Measurements from ENCODE around the gene PATE3.

Gene PATE3

DNA sequence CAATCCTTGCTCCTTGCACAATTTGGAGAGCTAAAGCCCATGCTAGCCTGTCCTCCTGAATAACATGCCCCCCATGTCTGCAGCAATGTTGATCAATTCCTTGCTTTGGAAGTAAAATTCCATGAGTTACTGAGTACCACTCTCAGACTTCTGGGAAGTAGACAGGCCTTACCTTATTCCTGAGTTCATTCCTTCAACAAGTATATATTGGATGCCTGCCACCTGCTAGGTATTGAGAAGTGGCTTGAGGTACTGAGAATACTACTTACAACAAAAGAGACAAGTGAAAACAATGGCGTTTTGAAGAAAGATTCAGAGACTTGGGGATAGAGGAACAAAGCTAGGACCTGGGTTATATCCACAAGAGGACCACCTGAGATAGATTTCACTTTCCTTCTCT, 21.7 kb upstream of the PATE3 start:
- TF ChIP-seq, protein P1, sequence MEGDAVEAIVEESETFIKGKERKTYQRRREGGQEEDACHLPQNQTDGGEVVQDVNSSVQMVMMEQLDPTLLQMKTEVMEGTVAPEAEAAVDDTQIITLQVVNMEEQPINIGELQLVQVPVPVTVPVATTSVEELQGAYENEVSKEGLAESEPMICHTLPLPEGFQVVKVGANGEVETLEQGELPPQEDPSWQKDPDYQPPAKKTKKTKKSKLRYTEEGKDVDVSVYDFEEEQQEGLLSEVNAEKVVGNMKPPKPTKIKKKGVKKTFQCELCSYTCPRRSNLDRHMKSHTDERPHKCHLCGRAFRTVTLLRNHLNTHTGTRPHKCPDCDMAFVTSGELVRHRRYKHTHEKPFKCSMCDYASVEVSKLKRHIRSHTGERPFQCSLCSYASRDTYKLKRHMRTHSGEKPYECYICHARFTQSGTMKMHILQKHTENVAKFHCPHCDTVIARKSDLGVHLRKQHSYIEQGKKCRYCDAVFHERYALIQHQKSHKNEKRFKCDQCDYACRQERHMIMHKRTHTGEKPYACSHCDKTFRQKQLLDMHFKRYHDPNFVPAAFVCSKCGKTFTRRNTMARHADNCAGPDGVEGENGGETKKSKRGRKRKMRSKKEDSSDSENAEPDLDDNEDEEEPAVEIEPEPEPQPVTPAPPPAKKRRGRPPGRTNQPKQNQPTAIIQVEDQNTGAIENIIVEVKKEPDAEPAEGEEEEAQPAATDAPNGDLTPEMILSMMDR (IDR thresholded peaks at IDR 0.05), result no peak

DNA sequence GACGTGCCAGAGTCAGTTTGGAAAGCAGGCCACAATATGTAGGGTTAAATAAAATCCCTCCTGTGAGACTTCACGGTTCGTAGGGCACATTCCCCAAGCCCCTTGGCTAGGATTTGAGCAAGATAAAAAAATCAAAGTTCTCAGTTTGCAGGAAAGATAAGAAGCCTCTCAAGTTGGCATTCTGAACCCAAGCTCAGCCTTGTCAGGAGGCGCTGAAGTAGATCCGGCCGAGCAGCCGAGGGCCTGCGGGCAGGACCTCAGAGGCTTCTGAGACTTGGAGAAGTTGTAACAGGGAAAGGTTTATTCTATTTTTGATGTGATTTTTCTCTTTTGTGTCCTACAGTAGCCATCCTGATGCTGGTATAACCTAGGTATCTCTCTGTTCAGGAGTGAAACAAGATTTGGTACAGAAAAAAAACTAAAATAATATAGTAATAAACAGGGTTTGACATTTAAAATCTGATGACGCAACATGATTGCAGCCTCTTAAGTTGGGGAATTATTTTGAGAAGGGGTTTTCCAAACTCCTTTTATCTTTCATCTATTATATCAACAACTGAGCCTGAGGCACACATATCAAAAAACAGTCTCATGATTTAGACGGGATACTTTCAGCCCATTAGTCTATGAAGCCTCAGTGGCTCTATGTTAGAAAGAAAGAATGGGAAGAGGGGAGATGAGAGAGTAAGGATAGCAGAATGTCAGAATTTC, 19.4 kb upstream of the PATE3 start:
- TF ChIP-seq, protein P1 (IDR thresholded peaks at IDR 0.05), result no peak

DNA sequence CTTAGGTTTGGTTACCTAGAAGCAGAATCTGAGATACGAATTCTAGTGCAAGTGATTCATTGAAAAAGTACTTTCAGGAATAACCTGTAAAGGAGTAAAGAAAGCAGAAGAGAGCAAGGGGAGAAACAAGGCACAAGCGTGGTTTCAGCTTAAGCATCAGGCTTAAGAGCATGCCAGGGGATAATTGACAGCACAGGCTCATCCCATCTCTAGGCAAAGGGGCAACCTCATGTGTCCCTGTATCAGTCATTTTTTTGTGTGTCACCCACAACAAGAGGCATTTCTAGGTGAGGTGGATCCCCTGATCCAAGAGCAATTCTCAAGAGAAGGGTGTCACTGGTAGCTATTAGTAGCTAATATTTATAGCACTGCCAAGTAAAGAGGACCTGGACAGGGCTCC, 17.3 kb upstream of the PATE3 start:
- TF ChIP-seq, protein P1 (IDR thresholded peaks at IDR 0.05), result no peak

DNA sequence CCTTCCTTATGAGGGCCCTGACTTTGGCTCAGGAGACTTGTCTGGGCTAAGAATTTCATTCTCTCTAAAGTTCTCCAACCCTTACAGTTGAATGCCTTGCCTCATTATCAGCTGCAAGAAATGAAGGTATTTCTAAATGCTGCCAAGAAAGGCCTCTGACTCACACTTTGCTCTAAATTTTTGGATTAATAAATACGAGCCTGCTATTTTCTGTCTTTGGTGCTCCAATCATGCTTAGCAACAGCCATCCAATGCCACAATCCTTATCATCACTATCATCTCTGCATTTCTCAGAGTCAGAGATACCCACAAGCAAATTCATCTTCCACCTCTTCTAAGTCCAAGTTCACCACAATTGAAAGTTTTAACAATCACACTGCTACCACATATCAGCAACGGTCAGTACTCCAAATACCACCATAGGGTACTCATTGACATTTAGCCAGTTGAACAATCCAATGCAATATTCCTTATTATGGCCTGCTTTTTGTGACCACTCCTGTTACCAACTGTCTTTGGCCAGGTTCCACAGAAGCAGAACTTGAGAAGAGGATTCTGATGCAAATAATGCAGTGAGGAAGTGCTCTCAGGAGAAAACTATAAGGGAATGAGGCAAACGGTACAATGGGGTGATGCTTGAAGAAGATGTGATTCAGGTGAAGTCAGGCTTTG, 15.0 kb upstream of the PATE3 start:
- TF ChIP-seq, protein P1 (IDR thresholded peaks at IDR 0.05), result no peak

DNA sequence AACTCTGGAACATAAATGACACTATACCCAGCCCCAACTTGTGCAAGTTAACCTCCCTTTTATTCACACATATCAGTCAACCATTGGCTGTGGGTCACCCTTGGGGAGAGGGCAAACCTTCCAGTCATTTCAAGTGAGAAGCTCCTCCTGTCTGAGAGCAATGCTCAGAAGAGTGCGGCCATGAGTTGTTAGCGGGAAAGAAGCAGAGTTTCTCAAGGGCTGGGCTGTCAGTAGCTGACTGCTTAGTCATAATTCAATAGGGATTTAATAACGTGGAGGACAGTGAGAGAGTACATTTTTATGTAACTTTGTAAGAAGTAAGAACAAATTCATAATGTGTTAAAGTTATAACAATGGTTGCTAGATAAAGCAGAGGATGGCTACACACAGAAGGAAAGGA, 14.4 kb upstream of the PATE3 start:
- TF ChIP-seq, protein P1 (IDR thresholded peaks at IDR 0.05), result no peak

DNA sequence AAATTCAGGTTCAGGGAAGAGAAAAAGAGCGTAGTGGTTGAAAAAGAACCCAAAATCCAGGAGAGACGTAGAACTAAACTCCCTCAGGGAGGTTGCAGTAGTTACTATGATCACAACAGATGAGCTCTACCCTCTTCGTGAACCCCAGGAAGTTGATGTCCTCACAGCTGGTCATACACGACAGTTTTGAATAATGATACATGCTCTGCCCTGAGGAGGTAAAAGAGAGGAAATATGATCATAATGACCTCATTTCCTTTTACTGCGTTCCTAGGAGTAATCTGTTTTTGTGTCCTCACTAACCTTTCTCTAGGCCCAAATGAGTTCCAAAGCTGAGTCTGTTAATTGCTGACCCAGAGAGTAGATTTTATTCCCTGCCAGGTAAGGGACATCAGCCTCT, 10.6 kb upstream of the PATE3 start:
- TF ChIP-seq, protein P1 (IDR thresholded peaks at IDR 0.05), result no peak

DNA sequence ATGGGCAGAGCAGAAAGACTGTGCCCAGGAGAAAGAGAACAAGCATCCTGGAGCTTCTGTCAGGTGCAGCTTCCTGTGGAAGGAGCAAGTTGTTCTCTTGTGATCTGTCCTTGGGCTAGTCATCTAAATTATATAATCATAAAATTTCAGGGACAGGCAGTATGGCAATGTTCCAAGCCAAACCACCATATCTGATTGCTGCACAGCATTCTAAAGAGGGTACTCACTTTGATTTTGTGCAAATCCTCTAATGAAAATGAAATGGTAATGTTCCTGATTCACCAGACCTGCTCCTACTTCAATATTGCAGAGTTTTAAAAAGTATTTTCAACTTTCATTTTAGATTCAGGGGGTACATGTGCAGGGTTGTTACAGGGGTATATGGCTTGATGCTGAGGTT, 9.2 kb upstream of the PATE3 start, which contains the start of gene PATE2:
PATE2 (minus strand) TSS at position 101 of the 400 bp plus-strand sequence; CDS start at position 46, 55 bp downstream.
- TF ChIP-seq, protein P1 (IDR thresholded peaks at IDR 0.05), result no peak
